CD4-positive, alpha-beta T cell (primary cell): ENCODE measurements around the gene DEDD2. TPM values are rescaled to one million over a fixed set of nuclear protein-coding genes. Genes with fewer than 3 reads are reported as not detected.

Experiments
- ATAC-seq: fragments of 200-7000 bp; cut with Tn5 transposase; one replicate; pipeline ENCODE4 v1.10.0; 2022; ENCODE audit warnings: mild to moderate bottlenecking; ENCODE audit not compliant: poor library complexity
- CTCF ChIA-PET: fragments of 350-600 bp; sonication (Branson Sonifier 250); formaldehyde crosslinking; loops from one replicate; lab custom pipeline; 2021; ENCODE audit warnings: antibody characterized with exemption, inconsistent platforms; lab: Charles Lee
- POLR2A ChIA-PET: fragments of 350-600 bp; sonication (Branson Sonifier 250); formaldehyde crosslinking; loops from one replicate; lab custom pipeline; 2021; ENCODE audit warnings: antibody characterized with exemption, inconsistent platforms; lab: Charles Lee
- DNase-seq, 14 experiments: peaks; one replicate each; pipeline ENCODE4 v3.0.0-alpha.2; 2013 to 2020; ENCODE audit warnings: mixed read lengths in 2 of 14
- H3K27ac ChIP-seq, 2 donors: one replicate each; pipeline versions ENCODE4 v1.5.1 to v1.7.0; 2013; ENCODE audit warnings: low read length in 2 of 2, low read depth in 1 of 2, mild to moderate bottlenecking in 1 of 2
- H3K27me3 ChIP-seq, 2 experiments: 1 replicate in 1 of 2; 2 replicates in 1 of 2; pipeline versions ENCODE4 v1.6.1 to v1.7.0; 2013; ENCODE audit warnings: low read length in 2 of 2, control low read depth in 1 of 2, mild to moderate bottlenecking in 1 of 2, moderate library complexity in 1 of 2; ENCODE audit not compliant: insufficient read depth in 2 of 2, control insufficient read depth in 1 of 2
- H3K36me3 ChIP-seq: one replicate; pipeline ENCODE4 v1.6.1; 2013; ENCODE audit warnings: low read length, control low read depth; ENCODE audit not compliant: insufficient read depth
- H3K4me1 ChIP-seq: one replicate; pipeline ENCODE4 v1.6.1; 2013; ENCODE audit warnings: low read length, control low read depth; ENCODE audit not compliant: insufficient read depth
- H3K4me3 ChIP-seq: one replicate; pipeline ENCODE4 v1.5.1; 2013; ENCODE audit warnings: mild to moderate bottlenecking, low read length, moderate library complexity
- H3K9me3 ChIP-seq, 2 experiments: 1 replicate in 1 of 2; 2 replicates in 1 of 2; pipeline versions ENCODE4 v1.6.1 to v1.7.0; 2013; ENCODE audit warnings: low read length in 2 of 2, mild to moderate bottlenecking in 2 of 2, control low read depth in 1 of 2, moderate library complexity in 1 of 2; ENCODE audit not compliant: control insufficient read depth in 1 of 2, insufficient read depth in 1 of 2
- H3K27ac Mint-ChIP-seq: one replicate; pipeline ENCODE4 v1.8.0; 2020; ENCODE audit warnings: mixed read lengths
- H3K27me3 Mint-ChIP-seq: one replicate; pipeline ENCODE4 v1.8.0; 2021; ENCODE audit warnings: mixed read lengths
- H3K36me3 Mint-ChIP-seq: one replicate; pipeline ENCODE4 v1.8.0; 2021; ENCODE audit warnings: low read depth, mixed read lengths
- H3K4me1 Mint-ChIP-seq: one replicate; pipeline ENCODE4 v1.8.0; 2021; ENCODE audit warnings: low read depth, mixed read lengths
- H3K4me3 Mint-ChIP-seq: one replicate; pipeline ENCODE4 v1.8.0; 2020; ENCODE audit warnings: mild to moderate bottlenecking, mixed read lengths
- H3K9me3 Mint-ChIP-seq: one replicate; pipeline ENCODE4 v1.8.0; 2020; ENCODE audit warnings: mixed read lengths
- CTCF ChIP-seq: fragments of 200-600 bp; IDR thresholded peaks from one replicate; pipeline ENCODE4 v1.8.0; 2022; ENCODE audit warnings: antibody characterized with exemption, mild to moderate bottlenecking
- intact Hi-C, 2 experiments: fragments of 100-400 bp; cut with DNase I in 1 of 2; cut with micrococcal nuclease in 1 of 2; formaldehyde crosslinking; loops; one replicate each; pipeline versions ENCODE4 v1.15.1 to v1.9.0; 2023 to 2025; cut with DNase I, micrococcal nuclease
- total RNA-seq, 174 experiments: library from RNA in 2 of 174; stranded (reverse) in 2 of 174; gene quantifications; one replicate each; pipeline ENCODE4 v1.2.3 and lab custom pipeline; 2021 to 2026

The DEDD2 gene
- total RNA-seq, 2 experiments from 2014 or later, result 96.5 to 103 TPM

- peaks cover 49% of the 10 kb centered on the region for H3K4me1 ChIP-seq
- H3K27ac ChIP-seq, result no peak overlapping the region
- no peaks in the 10 kb centered on the region for H3K9me3 ChIP-seq
- Mint-ChIP-seq H3K27ac (peak overlapping the region; percentile 71), H3K9me3 (no peaks in the 10 kb centered on the region), H3K4me3 (peak overlapping the region; percentile 52), H3K4me1 (peaks cover 50% of the 10 kb centered on the region), H3K27me3 (no peaks in the 10 kb centered on the region), H3K36me3 (peaks cover 44% of the 10 kb centered on the region)
- ChIA-PET CTCF (interaction anchor here (0.6 to 1.6 kb wide), 2 partner anchors 107 to 131 kb away, joined by 3 to 7 read pairs; no protein-coding TSS in a partner anchor), POLR2A (interaction anchor here (0.9 to 2.0 kb wide), 3 partner anchors 10 to 63 kb away, joined by 3 to 4 read pairs (median 4); no protein-coding TSS in a partner anchor)
- peaks cover 44% of the 10 kb centered on the region for H3K36me3 ChIP-seq
- ATAC-seq (no peak), DNase-seq (peak in 1 of 14 experiments; percentile 25)
- H3K27me3 ChIP-seq, result no peaks in the 10 kb centered on the region
- no peak for TF ChIP-seq CTCF
- H3K4me3 ChIP-seq, result no peak overlapping the region
- intact Hi-C loops, result no loop called here
Measured at GRCh38 chr19:42239544-42240220, 22.2 kb upstream of the DEDD2 start.

- H3K27ac Mint-ChIP-seq, result peak overlapping the region; percentile 33
- peaks cover 80% of the 10 kb centered on the region for H3K36me3 Mint-ChIP-seq
- peaks cover 81% of the 10 kb centered on the region for H3K36me3 ChIP-seq
Measured at GRCh38 chr19:42235181-42235580, 17.7 kb upstream of the DEDD2 start.

GRCh38 chr19:42234364-42234763, 16.9 kb upstream of the DEDD2 start:
- peaks cover 80% of the 10 kb centered on the region for H3K36me3 Mint-ChIP-seq
- H3K4me1 Mint-ChIP-seq, result peaks cover 20% of the 10 kb centered on the region
- H3K4me3 Mint-ChIP-seq, result no peak overlapping the region
- Histone ChIP-seq H3K4me1 (peaks cover 20% of the 10 kb centered on the region), H3K9me3 (no peaks in the 10 kb centered on the region), H3K27me3 (no peaks in the 10 kb centered on the region), H3K36me3 (peaks cover 81% of the 10 kb centered on the region), H3K4me3 (no peak overlapping the region), H3K27ac (no peak overlapping the region)
- no peaks in the 10 kb centered on the region for H3K9me3 Mint-ChIP-seq
- H3K27me3 Mint-ChIP-seq, result no peaks in the 10 kb centered on the region
- ATAC-seq (no peak), DNase-seq (no peak)
- H3K27ac Mint-ChIP-seq, result no peak overlapping the region
- ChIA-PET CTCF (interaction anchor here (1.7 kb wide), 1 partner anchor 126 kb away, joined by 6 read pairs; no protein-coding TSS in a partner anchor), POLR2A (interaction anchor here (0.7 to 3.0 kb wide), 3 partner anchors 8 to 14 kb away, joined by 3 to 13 read pairs (median 10); partner anchors contain the start of genes GSK3A and ZNF526)
- no peak for TF ChIP-seq CTCF
- intact Hi-C loops, result no loop called here

More at GRCh38 chr19:42235181-42235580, 17.7 kb upstream of the DEDD2 start:
- no peaks in the 10 kb centered on the region for H3K9me3 Mint-ChIP-seq
- CTCF ChIA-PET, result no interaction called here
- DNase-seq (no peak), ATAC-seq (no peak)
- Histone ChIP-seq H3K27me3 (no peaks in the 10 kb centered on the region), H3K27ac (no peak overlapping the region), H3K9me3 (no peaks in the 10 kb centered on the region), H3K4me1 (peaks cover 17% of the 10 kb centered on the region), H3K4me3 (no peak overlapping the region)
- TF ChIP-seq CTCF, result no peak
- no peaks in the 10 kb centered on the region for H3K27me3 Mint-ChIP-seq
- POLR2A ChIA-PET, result interaction anchor here (0.9 to 2.3 kb wide), 2 partner anchors 15 to 38 kb away, joined by 3 to 10 read pairs; partner anchors contain the start of gene ZNF526
- H3K4me3 Mint-ChIP-seq, result no peak overlapping the region
- peaks cover 23% of the 10 kb centered on the region for H3K4me1 Mint-ChIP-seq
- intact Hi-C loops, result no loop called here
